Measurements from ENCODE around the gene RBL2. TPM values are rescaled to one million over a fixed set of nuclear protein-coding genes. Genes with fewer than 3 reads are reported as not detected.

The RBL2 gene
- total RNA-seq, 1 donor from 2014 or later = 24.5 TPM

DNA sequence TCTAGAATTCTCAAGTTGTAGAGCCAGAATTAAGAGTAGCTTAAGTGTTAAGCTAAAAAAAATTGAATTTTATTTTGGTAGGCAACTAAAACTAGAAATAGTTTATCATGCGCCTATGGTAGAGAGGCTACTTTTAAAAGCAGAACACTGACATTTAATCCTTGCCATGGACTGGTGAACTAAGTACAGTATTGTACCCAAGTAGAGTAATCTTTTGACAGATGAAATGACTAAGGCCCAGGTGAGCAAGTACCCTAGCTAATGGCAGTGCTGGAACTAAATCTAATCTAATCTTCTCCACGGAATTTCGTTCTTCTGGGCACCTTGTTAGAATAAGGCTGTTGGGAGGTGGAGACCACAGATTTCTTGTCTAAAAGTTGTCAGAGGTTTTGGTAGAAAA, 11.8 kb downstream of the RBL2 start:
- no peak for DNase-seq (ENCODE audit: low read depth in 2 of 2)

DNA sequence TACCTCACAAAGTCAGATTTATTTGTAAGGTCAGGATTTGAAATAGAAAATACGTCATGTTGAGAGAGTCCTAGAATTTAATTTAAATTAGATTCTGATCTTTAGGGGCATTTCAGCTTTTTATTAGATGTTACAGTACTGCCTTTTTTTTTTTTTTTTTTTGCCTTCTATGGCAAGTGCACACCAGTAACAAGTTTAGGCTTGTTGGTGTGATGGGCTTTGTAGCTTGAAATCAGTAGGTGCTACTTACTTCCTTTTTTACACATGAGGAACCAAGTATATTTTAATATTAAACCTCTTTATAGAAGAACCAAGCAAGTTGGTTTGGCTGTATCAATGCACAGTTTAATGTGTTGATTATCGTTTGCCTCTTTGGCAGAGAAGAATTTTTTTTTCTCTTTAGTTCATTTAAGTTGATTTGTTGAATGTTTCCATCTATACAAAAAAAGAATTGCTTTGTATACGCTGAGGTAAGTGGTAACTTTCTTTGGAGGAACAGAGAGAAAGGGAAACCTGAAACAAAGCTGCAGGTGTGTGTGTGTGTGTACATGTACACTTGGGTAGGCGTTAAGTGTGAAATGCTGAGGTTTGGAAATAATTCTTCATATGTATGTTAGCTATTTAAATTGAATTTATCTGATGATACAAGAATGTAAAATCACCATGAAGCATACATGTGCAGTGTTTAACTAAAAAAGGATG, 15.7 kb downstream of the RBL2 start:
- no peak for DNase-seq (ENCODE audit: low read depth in 2 of 2)

DNA sequence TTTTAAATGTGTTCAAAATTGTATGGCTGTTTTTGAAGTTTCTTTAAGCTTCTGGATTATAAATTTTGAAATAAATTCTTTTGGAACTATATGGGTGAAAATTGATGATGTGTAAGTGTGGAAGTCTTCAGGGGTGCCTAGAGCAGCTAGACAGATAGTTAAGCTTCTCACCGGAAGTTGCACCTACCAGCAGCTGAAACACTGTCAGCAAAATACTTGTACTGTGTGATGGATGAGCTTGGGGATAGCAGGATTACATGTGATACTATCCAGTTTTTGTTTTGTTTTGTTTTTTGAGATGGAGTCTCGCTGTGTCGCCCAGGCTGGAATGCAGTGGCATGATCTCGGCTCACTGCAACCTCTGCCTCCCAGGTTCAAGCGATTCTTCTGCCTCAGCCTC, 19.7 kb downstream of the RBL2 start:
- no peak for DNase-seq (ENCODE audit: low read depth in 2 of 2)

DNA sequence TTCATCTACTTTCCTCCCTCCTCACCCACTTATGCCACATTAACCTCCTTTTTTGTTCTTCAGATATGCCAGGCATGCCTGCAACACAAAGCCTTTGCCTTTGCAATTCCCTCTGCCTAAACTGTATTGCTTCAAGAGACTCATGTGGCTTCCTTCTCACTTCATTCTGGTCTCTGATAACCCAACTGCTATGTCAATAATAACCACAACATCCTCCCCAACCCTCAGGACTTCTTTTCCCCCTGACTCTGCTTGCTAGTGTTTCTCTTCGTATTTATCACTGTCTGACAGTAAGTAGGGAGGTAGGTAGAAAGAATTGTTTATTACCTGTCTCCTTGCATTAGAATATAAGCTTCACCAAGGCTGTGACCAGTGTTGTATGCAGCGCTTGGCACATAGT, 22.4 kb downstream of the RBL2 start:
- DNase-seq (ENCODE audit: low read depth in 2 of 2) = no peak

DNA sequence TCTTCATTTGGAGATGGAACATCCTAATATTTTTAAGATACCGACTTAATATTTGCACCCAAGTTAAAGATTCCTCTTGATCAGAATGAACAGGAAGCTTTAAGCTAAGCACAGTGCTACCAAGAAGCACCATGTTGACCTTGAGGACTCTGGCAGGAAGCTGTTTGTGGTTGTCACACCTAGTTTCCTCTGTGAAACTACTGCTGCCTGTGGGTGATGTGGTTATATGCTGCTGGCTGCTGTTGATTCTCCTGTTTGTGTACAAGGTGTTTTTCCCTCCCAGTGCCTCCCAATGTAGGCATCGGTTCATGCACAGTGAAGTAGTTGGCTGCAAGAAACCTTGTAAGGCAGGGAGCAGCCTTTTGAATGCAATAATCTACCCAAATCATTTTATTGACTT, 23.4 kb downstream of the RBL2 start:
- no peak for DNase-seq (ENCODE audit: low read depth in 2 of 2)

DNA sequence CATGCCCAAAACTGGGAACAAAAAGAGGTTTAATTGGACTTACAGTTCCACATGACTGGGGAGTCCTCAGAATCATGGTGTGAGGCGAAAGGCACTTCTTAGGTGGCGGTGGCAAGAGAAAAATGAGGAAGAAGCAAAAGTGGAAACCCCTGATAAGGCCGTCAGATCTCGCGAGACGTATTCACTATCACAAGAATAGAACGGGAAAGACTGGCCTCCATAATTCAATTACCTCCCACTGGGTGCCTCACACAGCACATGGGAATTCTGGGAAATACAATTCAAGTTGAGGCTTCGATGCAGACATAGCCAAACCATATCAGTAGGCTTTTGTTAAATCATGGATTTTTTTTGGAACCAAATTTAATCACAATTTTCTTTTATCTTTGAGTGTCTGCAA, 24.4 kb downstream of the RBL2 start:
- no peak for DNase-seq (ENCODE audit: low read depth in 2 of 2)

DNA sequence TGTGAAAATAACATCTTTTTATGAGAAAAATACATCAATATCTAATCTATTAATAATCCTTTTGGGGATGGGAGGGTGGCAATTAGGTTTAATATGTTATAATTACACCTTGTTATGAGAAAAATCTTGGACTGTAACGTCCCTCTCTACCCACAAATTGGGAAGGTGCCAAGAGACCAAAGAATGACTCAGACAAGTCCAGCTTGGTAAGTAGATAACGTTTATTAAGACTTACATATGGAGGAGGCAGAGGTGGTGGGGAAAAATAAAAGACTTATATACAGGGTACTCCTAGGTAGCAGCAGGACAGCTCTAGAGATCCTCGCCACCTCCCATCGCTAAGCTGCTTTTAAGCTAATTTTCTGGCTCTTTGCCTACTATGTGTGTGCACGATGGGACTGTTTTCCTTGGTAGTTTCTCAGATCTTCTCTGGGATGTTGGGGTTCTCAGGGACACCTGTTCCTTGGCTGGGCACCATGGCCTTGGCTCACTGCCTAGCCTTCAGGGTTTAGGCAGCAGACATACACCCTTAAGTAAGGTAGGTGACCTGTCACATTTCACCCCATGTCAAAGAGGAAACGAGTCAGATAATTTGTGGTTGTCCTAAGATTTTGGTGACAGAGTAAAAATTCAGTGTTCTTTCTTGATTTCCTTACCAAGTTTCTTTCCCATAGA, 31.5 kb downstream of the RBL2 start:
- peak; percentile 3 to 81 for DNase-seq (ENCODE audit: low read depth in 2 of 2)

DNA sequence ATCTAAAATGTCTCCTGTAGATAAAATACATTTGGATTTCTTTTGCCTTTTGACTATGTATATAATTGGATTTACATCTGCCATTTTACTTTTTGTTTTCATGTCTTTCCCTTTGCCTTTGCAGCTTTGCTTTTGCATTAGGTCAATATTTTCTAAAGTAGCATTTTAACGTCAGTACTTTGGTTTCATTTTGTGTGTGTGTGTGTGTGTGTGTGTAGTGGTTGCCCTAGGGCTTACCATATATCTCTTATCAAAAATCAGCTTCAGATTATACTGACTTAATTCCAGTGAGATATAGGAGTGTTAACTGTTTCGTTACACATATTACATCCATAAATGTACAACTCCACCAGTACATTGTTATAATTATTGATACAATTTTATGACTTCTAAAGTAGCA, 42.6 kb downstream of the RBL2 start:
- DNase-seq (ENCODE audit: low read depth in 2 of 2) = no peak

DNA sequence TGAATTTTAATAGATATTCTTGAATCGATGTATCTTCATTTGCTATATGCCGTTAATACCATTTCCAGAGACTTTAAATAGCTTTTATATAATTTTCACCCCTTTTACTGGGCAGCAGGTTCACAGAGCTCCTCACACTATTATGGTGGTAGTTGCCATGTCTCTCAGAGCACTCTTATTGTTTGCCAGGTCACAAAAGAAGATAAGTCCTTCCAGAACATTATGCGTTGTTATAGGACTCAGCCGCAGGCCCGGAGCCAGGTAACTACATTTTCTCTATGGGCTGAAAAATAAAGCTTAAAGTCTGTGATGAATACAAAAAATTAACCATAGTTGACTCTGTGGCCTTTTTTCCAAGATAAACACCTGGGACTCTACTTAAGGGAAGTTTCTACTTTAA, 44.7 kb downstream of the RBL2 start:
- DNase-seq (ENCODE audit: low read depth in 2 of 2) = no peak

DNA sequence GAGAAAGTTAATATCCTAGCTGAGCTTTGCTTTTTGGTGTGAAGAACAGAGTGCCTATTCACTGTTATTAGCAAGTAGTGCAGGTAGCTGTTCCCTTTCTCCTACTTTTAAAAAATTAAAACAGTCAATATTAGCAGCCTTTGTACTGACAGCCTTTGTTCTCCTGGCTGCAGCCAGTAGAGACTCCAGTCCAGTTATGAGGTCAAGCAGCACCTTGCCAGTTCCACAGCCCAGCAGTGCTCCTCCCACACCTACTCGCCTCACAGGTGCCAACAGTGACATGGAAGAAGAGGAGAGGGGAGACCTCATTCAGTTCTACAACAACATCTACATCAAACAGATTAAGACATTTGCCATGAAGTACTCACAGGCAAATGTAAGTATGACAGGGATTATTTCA, 46.1 kb downstream of the RBL2 start:
- no peak for DNase-seq (ENCODE audit: low read depth in 2 of 2)

DNA sequence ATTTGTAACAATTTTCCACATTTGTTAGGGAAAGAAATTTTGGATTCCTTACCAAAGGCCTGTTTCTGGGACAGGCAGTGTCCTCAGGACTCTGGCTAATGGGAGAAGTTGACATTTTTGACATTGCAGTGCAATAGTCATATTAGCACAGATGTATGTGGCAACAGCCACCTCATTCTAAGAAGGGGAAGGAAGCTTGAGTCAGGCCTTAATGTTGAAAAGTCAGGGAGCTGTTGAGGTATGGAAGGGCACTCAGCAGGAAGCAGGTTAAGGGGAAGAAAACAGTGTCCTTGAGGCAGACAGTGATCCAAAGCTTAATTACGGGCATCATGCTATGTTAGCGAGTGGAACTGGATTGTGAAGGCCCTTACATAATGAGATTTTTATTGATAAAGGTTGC, 47.9 kb downstream of the RBL2 start:
- DNase-seq (ENCODE audit: low read depth in 2 of 2) = peak in 1 of 2 donors; percentile 71

DNA sequence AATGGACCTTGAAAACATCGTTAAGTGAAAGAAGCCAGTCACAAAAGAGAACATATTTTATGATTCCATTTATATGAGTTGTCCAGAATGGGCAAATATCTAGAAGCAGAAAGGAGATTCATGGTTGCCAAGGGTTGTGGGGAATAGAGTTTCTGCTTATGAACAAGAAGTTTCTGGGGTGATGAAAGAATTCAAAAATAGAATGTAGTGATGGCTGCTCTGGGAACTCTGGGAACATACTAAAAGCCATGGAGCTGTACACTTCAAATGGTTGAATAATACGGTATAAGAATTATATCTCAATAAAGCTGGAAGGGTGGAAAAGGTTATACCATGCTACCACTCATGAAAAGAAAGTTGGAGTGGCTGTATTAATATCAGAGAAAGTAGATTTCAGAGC, 50.3 kb downstream of the RBL2 start:
- no peak for DNase-seq (ENCODE audit: low read depth in 2 of 2)

DNA sequence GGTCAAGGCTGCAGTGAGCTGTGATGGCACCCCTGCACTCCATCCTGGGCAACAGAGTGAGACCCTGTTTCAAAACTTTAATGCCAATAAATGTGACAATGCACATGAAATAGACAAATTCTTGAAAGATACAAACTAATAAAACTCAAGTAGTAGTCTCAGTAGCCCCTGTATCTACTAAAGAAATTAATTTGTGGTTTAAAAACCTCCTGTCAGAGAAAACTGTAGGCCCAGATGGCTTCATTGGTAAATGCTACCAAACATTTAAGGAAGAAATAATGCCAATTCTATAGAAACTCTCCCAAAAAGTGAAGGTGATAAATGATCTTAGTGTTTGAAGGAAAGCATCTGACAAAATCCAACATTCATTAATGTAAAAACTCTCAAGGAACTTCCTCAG, 52.0 kb downstream of the RBL2 start:
- no peak for DNase-seq (ENCODE audit: low read depth in 2 of 2)

DNA sequence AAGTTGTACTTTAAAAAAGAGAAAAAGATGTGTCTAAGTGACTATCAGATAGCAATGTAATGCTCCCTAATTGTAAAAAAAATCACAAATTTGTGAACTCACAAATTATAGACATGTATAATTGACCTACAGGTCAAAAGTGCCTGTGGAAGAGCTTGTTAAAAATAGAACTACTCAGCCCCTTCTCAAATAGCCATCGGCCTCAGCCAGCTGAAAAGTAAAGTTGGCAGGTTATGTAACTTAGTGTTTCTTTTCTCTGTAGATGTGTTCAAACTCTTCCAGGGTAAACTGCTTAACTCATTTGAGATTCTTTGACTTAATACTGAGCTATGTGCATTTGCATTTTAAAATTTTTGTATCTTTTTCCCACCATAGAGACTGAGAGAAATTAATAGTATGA, 55.5 kb downstream of the RBL2 start:
- DNase-seq (ENCODE audit: low read depth in 2 of 2) = no peak

DNA sequence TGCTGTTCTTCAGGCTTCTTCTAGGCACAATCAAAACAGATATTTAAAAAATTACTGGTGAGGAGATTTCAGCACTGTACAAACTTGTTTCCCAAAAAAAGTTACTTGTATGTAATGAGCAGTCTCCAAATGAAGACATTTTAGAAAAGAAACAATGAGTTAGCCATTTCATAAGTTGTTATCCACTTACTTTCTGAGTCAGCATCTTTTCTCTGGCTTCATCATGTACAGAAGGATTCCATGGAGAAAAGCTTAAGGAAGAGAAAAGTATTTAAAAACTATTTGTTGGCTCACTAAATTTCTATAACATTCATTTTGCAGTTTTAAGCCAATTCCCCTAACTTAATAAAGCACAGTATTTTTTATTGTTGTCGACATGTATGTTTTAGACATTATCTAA, 58.2 kb downstream of the RBL2 start:
- DNase-seq (ENCODE audit: low read depth in 2 of 2) = no peak

DNA sequence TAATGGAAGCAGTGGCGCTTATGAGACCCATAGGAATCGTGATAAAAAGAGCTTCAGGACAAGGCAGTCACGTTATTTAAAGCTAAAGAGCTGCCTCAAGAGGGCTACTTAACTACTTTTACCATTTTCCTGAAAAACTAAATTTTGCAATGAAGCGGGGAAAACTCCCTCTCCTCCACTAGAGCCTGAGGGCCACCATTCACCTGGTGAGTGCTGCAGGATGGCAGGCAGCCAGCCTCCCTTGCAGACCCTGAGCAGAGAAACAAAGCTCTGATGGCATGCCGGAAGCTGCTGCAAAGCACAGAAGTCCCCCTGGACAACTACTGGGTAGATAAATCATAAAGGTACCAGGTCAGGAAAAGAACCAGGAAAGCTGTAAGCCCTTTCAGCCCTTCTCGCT, 60.4 kb downstream of the RBL2 start:
- no peak for DNase-seq (ENCODE audit: low read depth in 2 of 2)

DNA sequence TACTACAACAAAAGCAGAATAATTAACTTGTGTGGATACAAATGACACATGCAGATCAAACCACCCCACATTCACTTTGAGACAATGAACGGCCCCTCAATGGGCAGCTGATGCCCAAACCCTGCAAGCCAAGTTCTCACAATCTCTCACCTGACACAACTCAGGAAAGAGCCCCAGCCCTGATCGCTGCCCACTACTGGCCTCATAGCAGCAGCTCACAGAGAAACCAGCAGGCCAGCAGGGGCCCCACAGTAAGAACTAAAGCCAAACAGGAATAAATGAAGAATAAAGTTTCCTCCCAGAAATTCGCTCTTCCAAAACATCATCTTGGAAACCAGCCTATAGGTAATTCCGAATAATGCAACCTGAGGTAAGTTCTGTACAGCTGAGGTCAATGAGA, 61.1 kb downstream of the RBL2 start:
- no peak for DNase-seq (ENCODE audit: low read depth in 2 of 2)

DNA sequence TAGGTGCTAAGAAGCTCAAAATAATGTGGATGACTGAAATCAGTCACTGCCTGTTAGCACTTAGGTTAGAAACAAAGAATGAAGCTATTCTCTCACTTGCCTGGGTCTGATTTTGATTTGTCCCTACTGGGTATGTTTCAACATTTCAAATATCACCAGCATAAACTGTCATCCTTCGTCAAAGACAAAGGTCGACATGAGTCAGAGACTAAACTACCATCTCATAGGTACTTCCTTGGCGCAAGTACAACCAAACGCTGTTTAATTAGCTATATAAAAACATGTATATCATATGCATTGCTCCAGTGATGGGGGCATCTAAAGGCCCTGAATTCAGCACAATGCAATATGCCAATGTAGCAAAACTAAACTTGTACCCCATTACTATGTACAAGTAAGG, 64.7 kb downstream of the RBL2 start:
- DNase-seq (ENCODE audit: low read depth in 2 of 2) = no peak

DNA sequence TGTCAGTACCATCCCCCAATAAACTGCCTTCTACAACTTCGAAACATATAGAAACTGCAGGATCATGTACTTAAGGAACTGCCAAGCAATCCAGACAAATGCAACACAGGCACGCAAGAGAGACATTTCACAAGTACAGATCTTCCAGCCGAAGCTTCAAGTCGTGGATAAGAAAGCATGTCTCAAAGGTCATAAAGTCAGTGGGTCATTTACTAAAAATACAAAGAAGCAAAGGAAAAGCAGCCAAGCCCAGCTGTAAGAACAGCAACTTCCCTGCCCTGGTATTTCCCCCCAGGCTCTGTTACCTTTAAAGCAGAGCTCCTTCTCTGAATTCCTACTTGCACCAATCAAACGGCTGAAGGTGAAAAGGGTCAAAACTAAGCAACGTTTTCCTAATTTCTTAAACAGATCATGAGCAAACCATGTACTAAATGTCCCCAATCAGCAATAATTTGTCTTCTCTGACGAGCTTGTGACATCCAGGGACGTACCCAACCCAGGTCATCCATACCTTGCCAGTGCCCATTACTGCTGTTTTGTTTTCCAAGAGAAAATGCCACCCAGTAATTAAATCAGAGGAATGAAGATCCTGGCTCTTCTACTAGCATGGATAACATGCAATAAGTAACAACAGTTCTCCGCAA, 67.1 kb downstream of the RBL2 start:
- no peak for DNase-seq (ENCODE audit: low read depth in 2 of 2)

DNA sequence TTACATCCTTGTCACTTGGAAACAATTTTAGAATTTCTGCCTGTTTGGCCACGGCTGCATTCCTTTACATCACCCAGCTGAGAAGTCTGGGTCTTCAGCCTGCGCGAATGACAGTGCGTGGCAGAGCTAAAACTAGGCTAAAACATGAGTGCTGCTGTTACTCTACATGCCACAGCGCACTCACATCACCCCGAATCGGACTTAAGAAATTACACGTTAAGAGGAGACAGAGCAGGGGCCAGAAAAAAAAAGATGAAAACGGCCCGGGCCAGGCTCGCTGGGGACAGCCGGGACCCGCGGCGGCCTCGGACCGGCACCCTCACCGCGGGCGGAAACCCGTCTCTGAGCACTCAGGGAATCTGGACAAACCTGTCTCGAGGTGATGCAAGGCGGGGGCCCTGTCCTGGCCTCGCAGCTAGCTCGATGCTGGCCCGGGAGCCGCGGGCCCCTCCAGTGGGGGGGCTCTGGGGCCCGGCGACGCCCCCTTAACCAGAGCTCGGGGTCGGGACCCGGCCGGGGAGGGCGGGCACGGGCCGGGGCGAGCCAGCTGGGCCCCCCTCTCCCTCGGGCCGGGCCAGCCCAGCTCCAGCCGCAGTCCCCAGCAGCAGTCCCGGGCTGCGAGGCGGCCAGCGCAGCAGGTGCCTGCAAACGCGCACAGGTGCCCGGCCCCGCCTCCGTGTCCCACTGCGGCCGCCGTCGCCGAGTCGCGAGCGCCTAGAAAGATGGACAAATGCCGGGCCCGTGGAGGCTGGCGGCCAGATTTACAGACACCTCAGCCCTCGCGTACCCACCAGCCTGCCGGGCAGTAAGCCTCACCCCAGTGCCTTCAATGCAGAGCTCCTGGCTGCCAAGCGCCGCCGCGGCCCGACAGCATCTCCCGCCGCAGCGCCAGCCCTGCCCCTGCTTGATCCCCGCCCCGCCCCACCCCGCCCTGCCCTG, 68.3 kb downstream of the RBL2 start, which contains the start of gene AKTIP:
AKTIP (minus strand) TSS at position 879 of the 939 bp plus-strand sequence. CDS start 2,950 bp downstream, outside the sequence.
- peak in 1 of 2 donors; percentile 24 for DNase-seq (ENCODE audit: low read depth in 2 of 2)

DNA sequence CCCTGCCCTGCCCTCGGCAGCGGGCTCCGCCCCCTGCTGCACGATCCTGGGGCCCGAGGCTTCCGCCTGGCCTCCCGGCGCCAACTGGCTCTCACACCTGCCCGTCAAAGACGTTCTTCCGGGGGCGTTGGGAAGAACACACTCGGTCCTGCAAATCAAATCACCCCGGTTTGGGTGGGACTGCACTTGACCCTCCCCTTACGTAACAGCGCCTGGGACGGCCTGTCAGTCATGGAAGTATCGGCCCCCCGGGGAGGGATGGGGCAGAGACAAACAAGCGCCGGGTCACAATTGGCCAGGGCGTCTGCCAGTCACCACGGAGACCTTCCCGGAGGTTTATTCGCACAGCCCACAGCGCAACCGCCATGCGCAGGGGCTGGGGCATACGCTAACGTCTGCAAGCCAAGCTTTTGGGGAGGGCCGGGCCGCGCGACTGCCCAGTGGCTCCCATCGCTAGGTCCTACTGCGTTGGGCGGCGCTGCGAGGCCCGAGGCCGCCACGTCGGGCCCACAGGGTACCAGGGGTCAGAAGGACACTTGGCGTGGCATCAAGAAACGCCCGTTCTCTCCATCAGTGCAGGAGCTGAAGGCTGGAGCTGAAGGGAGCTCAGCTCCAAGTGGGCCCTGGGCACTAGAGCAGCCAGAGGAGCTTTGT, 69.1 kb downstream of the RBL2 start:
- peak; percentile 100 for DNase-seq (ENCODE audit: low read depth in 2 of 2)
